HepG2 (cell line): ENCODE data around the gene GFAP. TPM values are rescaled to one million over a fixed set of nuclear protein-coding genes. Genes with fewer than 3 reads are reported as not detected.

ENCODE experiments used
- ADNP ChIP-seq: sonication (generic); formaldehyde crosslinking; IDR thresholded peaks from 2 replicates; pipeline ENCODE4 v1.4.0; 2020; ENCODE audit warnings: missing genetic modification reagents
- AGO2 ChIP-seq: fragments of 200-400 bp; formaldehyde crosslinking; optimal IDR thresholded peaks from 2 replicates; pipeline ENCODE3; 2017; ENCODE audit warnings: mild to moderate bottlenecking, low read depth, low read length, moderate library complexity
- CREM ChIP-seq, 2 experiments: sonication (generic) in 1 of 2; formaldehyde crosslinking in 1 of 2; IDR thresholded peaks; 2 replicates each; pipeline versions ENCODE4 v1.4.0 to v1.6.1; 2016 to 2020; ENCODE audit warnings: antibody characterized with exemption in 1 of 2, mild to moderate bottlenecking in 1 of 2, missing genetic modification reagents in 1 of 2
- HNRNPLL ChIP-seq: fragments of 200-400 bp; formaldehyde crosslinking; IDR thresholded peaks from 2 replicates; pipeline ENCODE4 v1.6.1; 2017; ENCODE audit warnings: mild to moderate bottlenecking, low read depth, low read length; ENCODE audit not compliant: poor library complexity, severe bottlenecking
- KLF6 ChIP-seq: IDR thresholded peaks from 2 replicates; pipeline ENCODE4 v1.8.0; 2016; ENCODE audit warnings: missing biosample characterization, missing genetic modification reagents
- MEIS2 ChIP-seq: sonication (generic); formaldehyde crosslinking; IDR thresholded peaks from 2 replicates; pipeline ENCODE4 v1.9.0; 2021; ENCODE audit warnings: mild to moderate bottlenecking, missing genetic modification reagents
- MXI1 ChIP-seq: IDR thresholded peaks from 3 replicates; pipeline ENCODE4 v1.6.1; 2012; ENCODE audit warnings: low read depth, low read length, inconsistent platforms, borderline replicate concordance
- NKX3-1 ChIP-seq: sonication (generic); formaldehyde crosslinking; IDR thresholded peaks from 2 replicates; pipeline ENCODE4 v1.5.0; 2020; ENCODE audit warnings: missing genetic modification reagents
- NR2C2 ChIP-seq: sonication (generic); formaldehyde crosslinking; IDR thresholded peaks from 2 replicates; pipeline ENCODE4 v1.4.0; 2020; ENCODE audit warnings: missing genetic modification reagents, mild to moderate bottlenecking, moderate library complexity, borderline replicate concordance
- PPARG ChIP-seq: conservative IDR thresholded peaks from 2 replicates; pipeline ENCODE4 v1.6.1; 2016; ENCODE audit warnings: missing biosample characterization, missing genetic modification reagents
- RFX3 ChIP-seq: IDR thresholded peaks from 2 replicates; pipeline ENCODE4 v1.6.1; 2016; ENCODE audit warnings: missing biosample characterization, missing genetic modification reagents
- SAP130 ChIP-seq: IDR thresholded peaks from 2 replicates; pipeline ENCODE4 v1.6.1; 2016; ENCODE audit warnings: low read depth
- SMAD9 ChIP-seq: sonication (generic); formaldehyde crosslinking; IDR thresholded peaks from 2 replicates; pipeline ENCODE4 v1.5.1; 2020; ENCODE audit warnings: mild to moderate bottlenecking, missing genetic modification reagents
- YEATS2 ChIP-seq: sonication (generic); formaldehyde crosslinking; IDR thresholded peaks from 2 replicates; pipeline ENCODE4 v1.4.0; 2020; ENCODE audit warnings: missing genetic modification reagents, borderline replicate concordance
- ZBTB42 ChIP-seq: sonication (generic); formaldehyde crosslinking; IDR thresholded peaks from 2 replicates; pipeline ENCODE4 v1.5.0; 2020; ENCODE audit warnings: mild to moderate bottlenecking, missing genetic modification reagents
- ZEB1 ChIP-seq: IDR thresholded peaks from 2 replicates; pipeline ENCODE4 v1.6.1; 2012; ENCODE audit warnings: mild to moderate bottlenecking, low read depth, inconsistent platforms; ENCODE audit not compliant: insufficient replicate concordance
- ZFP37 ChIP-seq: sonication (generic); formaldehyde crosslinking; IDR thresholded peaks from 2 replicates; pipeline ENCODE4 v1.4.0; 2020; ENCODE audit warnings: missing genetic modification reagents, borderline replicate concordance
- ZNF337 ChIP-seq: sonication (generic); formaldehyde crosslinking; IDR thresholded peaks from 2 replicates; pipeline ENCODE4 v1.5.1; 2020; ENCODE audit warnings: missing genetic modification reagents, low read depth, mild to moderate bottlenecking, borderline replicate concordance
- ZNF607 ChIP-seq: sonication (generic); formaldehyde crosslinking; IDR thresholded peaks from 2 replicates; pipeline ENCODE4 v1.5.1; 2020; ENCODE audit warnings: missing genetic modification reagents, mild to moderate bottlenecking, borderline replicate concordance
- ZNF780A ChIP-seq: sonication (generic); formaldehyde crosslinking; IDR thresholded peaks from 2 replicates; pipeline ENCODE4 v1.8.0; 2022; ENCODE audit warnings: mild to moderate bottlenecking, missing genetic modification reagents, moderate library complexity
- ZNF841 ChIP-seq: sonication (generic); formaldehyde crosslinking; IDR thresholded peaks from 2 replicates; pipeline ENCODE4 v1.8.1; 2023; ENCODE audit warnings: missing genetic modification reagents, borderline replicate concordance
- polyA plus RNA-seq, 8 experiments: library from polyadenylated mRNA; depleted of rRNA in 3 of 8; stranded (reverse) in 7 of 8; unstranded in 1 of 8; fragments of >200 nt; fragmentation: Illumina TruSeq in 4 of 8; extraction: Trizol in 4 of 8; gene quantifications; 2 replicates each; pipeline versions ENCODE4 v1.2.1 to v1.2.3, GENCODE V29; 2011 to 2016; ENCODE audit warnings: low read depth in 4 of 8, missing spikeins in 1 of 8, mixed read lengths in 1 of 8; ENCODE audit not compliant: insufficient read depth in 1 of 8
- total RNA-seq, 5 experiments: library from RNA; depleted of rRNA; stranded (reverse); fragments of >200 nt; fragmentation: Illumina TruSeq; extraction: Trizol; gene quantifications; 2 replicates each; pipeline ENCODE4 v1.2.3, GENCODE V29; 2016; ENCODE audit warnings: low read depth in 1 of 5
- TF ChIP-seq, protein P1 (sequence below): sonication (generic); formaldehyde crosslinking; IDR thresholded peaks from 2 replicates; pipeline ENCODE4 v1.4.0; 2020; ENCODE audit warnings: missing genetic modification reagents
- TF ChIP-seq, protein P2 (sequence below): IDR thresholded peaks from 2 replicates; pipeline ENCODE4 v1.6.1; 2016; ENCODE audit warnings: control low read depth

GFAP gene
- total and polyA plus RNA-seq, 2 of the 13 experiments (the other 11 are each of a cell fraction or from before 2014, with no cell fraction given): 0.11 to 0.29 TPM

DNA sequence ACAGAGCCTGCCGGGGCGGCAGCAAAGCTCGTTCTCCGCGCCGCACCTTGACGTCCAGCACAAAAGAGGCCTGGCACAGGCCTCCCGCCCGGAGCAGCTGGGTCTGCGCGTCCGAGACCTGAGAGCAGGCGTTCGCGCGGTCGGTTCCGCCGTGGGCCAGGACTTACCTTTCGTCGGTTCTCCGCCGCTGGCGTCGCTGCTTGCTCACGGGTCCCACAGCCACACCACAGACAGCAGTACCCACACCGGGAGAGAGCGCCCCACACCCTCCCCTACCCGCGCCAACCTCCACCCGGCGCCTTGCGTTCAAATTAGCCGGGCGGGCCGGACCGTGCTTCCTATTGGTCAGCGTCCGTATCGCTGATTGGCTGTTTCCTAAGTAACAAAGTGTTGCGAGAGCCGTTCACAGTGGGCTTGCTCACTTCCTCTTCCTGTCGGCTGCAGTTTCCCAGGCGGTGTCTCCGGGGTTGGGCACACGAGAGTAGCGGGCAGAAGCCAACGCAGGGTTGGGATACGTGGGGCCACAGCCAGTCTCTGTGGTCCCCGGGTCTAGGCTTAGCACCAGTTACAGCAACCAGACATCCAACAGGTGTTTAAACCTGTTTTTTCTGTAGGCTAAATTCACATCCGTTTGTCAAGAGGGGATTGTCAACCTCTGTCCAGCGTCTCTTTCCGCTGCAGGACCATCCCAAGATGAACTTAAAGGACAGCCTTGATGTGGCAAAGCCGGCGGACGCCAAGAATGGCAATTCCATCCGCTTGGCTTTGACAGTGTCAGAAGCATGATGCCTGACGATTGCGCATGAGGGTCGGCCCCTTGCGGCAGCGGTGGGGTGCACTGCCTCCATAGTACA is 32.4 kb upstream of the GFAP start, which contains the start of gene KIF18B (continued):
- TF ChIP-seq NR2C2 (CRISPR knock-in tag) (peak; percentile 63; the same call in 1 of the 2 replicates), MEIS2 (CRISPR knock-in tag) (peak; percentile 50; the same call in 1 of the 2 replicates), YEATS2 (CRISPR knock-in tag) (peak; percentile 88; the same call in 1 of the 2 replicates), ZNF337 (CRISPR knock-in tag) (0 out of 2 replicates have a peak, but pooled peaks have one; percentile 61), RFX3 (CRISPR knock-in tag) (peak; percentile 71; the same call in 1 of the 2 replicates), ZNF841 (no peak), KLF6 (CRISPR knock-in tag) (peak; percentile 73), CREM (IDR thresholded peaks at IDR 0.05) (peak; percentile 60), CREM (CRISPR knock-in tag; IDR thresholded peaks at IDR 0.05) (no peak), ZFP37 (CRISPR knock-in tag) (peak; percentile 51; the same call in 1 of the 2 replicates), SMAD9 (CRISPR knock-in tag) (0 out of 2 replicates have a peak, but pooled peaks have one; percentile 61), ADNP (CRISPR knock-in tag) (no peak), SAP130 (CRISPR knock-in tag) (peak; percentile 100), AGO2 (peak; percentile 49), ZNF780A (CRISPR knock-in tag) (no peak), NKX3-1 (peak; percentile 30; the same call in 1 of the 2 replicates), ZBTB42 (no peak), MXI1 (peak; percentile 96), HNRNPLL (peak; percentile 76), ZNF607 (peak; percentile 87), ZEB1 (peak; percentile 28), PPARG (CRISPR knock-in tag) (0 out of 2 replicates have a peak, but pooled peaks have one; percentile 20)
- TF ChIP-seq, protein P1, sequence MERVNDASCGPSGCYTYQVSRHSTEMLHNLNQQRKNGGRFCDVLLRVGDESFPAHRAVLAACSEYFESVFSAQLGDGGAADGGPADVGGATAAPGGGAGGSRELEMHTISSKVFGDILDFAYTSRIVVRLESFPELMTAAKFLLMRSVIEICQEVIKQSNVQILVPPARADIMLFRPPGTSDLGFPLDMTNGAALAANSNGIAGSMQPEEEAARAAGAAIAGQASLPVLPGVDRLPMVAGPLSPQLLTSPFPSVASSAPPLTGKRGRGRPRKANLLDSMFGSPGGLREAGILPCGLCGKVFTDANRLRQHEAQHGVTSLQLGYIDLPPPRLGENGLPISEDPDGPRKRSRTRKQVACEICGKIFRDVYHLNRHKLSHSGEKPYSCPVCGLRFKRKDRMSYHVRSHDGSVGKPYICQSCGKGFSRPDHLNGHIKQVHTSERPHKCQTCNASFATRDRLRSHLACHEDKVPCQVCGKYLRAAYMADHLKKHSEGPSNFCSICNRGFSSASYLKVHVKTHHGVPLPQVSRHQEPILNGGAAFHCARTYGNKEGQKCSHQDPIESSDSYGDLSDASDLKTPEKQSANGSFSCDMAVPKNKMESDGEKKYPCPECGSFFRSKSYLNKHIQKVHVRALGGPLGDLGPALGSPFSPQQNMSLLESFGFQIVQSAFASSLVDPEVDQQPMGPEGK (CRISPR knock-in tag): peak; percentile 45
- TF ChIP-seq, protein P2, sequence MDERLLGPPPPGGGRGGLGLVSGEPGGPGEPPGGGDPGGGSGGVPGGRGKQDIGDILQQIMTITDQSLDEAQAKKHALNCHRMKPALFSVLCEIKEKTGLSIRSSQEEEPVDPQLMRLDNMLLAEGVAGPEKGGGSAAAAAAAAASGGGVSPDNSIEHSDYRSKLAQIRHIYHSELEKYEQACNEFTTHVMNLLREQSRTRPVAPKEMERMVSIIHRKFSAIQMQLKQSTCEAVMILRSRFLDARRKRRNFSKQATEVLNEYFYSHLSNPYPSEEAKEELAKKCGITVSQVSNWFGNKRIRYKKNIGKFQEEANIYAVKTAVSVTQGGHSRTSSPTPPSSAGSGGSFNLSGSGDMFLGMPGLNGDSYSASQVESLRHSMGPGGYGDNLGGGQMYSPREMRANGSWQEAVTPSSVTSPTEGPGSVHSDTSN (CRISPR knock-in tag): no peak; the same call in 1 of the 2 replicates
